Ramos (cell line): ENCODE data around the gene EGR1.
"Not testable (repeated sequence)": the region's sequence is repeated elsewhere in the genome, so short reads cannot be mapped to it uniquely, and the experiment has no call there.

Experiments used
- in situ Hi-C: fragments of 300-500 bp; cut with MboI; formaldehyde crosslinking; loops from one replicate; pipeline ENCODE4 v1.14.3; 2022; ENCODE audit warnings: low sequenced_read_pairs; ENCODE audit not compliant: unreplicated experiment

The EGR1 gene

GRCh38 chr5:138468133-138468965, 3.1 kb downstream of the EGR1 start:
- in situ Hi-C loops, result no loop called here

GRCh38 chr5:138468966-138469539, 3.8 kb downstream of the EGR1 start:
- in situ Hi-C loops, result no loop called here

GRCh38 chr5:138469540-138470321, 4.5 kb downstream of the EGR1 start:
- in situ Hi-C loops, result no loop called here

- in situ Hi-C loops, result no loop called here
Observed at GRCh38 chr5:138470322-138471051, 5.2 kb downstream of the EGR1 start.

GRCh38 chr5:138471052-138471361, 5.7 kb downstream of the EGR1 start:
- in situ Hi-C loops, result no loop called here

- in situ Hi-C loops, result no loop called here
Observed at GRCh38 chr5:138472353-138472752, 7.1 kb downstream of the EGR1 start.

GRCh38 chr5:138473151-138473550, 7.9 kb downstream of the EGR1 start:
- in situ Hi-C loops, result not testable (repeated sequence)

GRCh38 chr5:138476918-138477317, 11.6 kb downstream of the EGR1 start:
- in situ Hi-C loops, result no loop called here

- in situ Hi-C loops, result no loop called here
Observed at GRCh38 chr5:138482638-138483037, 17.4 kb downstream of the EGR1 start.

- in situ Hi-C loops, result no loop called here
Observed at GRCh38 chr5:138488481-138488945, 23.2 kb downstream of the EGR1 start.

GRCh38 chr5:138489683-138490061, 24.4 kb downstream of the EGR1 start:
- in situ Hi-C loops, result no loop called here

GRCh38 chr5:138490648-138491283, 25.5 kb downstream of the EGR1 start:
- in situ Hi-C loops, result no loop called here

GRCh38 chr5:138491284-138491648, 26.0 kb downstream of the EGR1 start:
- in situ Hi-C loops, result no loop called here

- in situ Hi-C loops, result no loop called here
Observed at GRCh38 chr5:138491669-138492559, 26.6 kb downstream of the EGR1 start.

- in situ Hi-C loops, result no loop called here
Observed at GRCh38 chr5:138492560-138493045, 27.3 kb downstream of the EGR1 start.

- in situ Hi-C loops, result no loop called here
Observed at GRCh38 chr5:138495351-138495750, 30.1 kb downstream of the EGR1 start.

GRCh38 chr5:138498376-138498775, 33.1 kb downstream of the EGR1 start:
- in situ Hi-C loops, result no loop called here

- in situ Hi-C loops, result loop anchor here (5.0 kb wide), 1 partner anchor 50 kb away; no protein-coding TSS in a partner anchor
Observed at GRCh38 chr5:138502121-138502520, 36.8 kb downstream of the EGR1 start.

GRCh38 chr5:138502521-138502920, 37.2 kb downstream of the EGR1 start:
- in situ Hi-C loops, result loop anchor here (5.0 kb wide), 1 partner anchor 50 kb away; no protein-coding TSS in a partner anchor
